WI38 (cell line): ENCODE results near the gene FLAD1.
"Not testable (repeated sequence)": the region's sequence is repeated elsewhere in the genome, so short reads cannot be mapped to it uniquely, and the experiment has no call there.

Experiments used
- H3K4me3 ChIP-seq: 2 replicates; pipeline ENCODE4 v1.5.1; 2011; ENCODE audit warnings: low read depth, mild to moderate bottlenecking, control low read depth, low read length
- CTCF ChIP-seq: IDR thresholded peaks from 2 replicates; pipeline ENCODE4 v1.5.1; 2012; ENCODE audit warnings: low read depth, mild to moderate bottlenecking, control low read depth, low read length

The FLAD1 gene

GRCh38 chr1:154974808-154975408 is 8.2 kb upstream of the FLAD1 start:
- H3K4me3 ChIP-seq = peak overlapping the region; percentile 89
- no peak for TF ChIP-seq CTCF

DNA sequence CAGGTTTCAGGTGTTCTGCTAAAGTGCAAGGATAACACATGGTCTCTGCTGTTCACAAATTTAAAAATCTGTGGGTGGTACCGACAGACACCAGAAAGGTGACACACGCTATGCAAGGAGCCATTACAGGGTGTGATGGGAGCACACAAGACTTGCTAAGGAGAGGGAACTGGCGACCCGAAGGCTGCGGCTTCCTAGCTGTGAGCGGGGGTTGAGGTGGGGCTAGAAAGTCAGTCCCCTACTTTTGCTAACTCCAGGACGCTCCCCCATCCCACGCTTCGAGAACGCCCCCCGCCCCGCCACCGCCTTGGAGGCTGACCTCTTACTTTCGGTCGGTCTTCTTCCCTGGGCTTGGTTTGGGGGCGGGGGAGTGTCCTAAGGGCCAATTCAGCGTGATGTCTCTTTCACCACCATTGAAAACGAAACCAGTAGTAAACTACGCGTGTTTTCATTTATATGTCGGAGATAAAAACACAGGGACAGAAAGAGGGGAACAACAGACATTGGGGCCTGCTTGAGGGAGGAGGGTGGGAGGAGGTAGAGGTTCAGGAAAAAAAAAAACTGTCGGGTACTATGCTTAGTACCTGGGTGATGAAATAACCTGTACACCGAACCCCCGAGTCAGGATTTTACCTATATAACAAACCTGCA is 7.6 kb upstream of the FLAD1 start:
- no peak for TF ChIP-seq CTCF
- H3K4me3 ChIP-seq = peak overlapping the region; percentile 89

- H3K4me3 ChIP-seq = not testable (repeated sequence)
Observed at GRCh38 chr1:154977762-154978161, 5.4 kb upstream of the FLAD1 start.

DNA sequence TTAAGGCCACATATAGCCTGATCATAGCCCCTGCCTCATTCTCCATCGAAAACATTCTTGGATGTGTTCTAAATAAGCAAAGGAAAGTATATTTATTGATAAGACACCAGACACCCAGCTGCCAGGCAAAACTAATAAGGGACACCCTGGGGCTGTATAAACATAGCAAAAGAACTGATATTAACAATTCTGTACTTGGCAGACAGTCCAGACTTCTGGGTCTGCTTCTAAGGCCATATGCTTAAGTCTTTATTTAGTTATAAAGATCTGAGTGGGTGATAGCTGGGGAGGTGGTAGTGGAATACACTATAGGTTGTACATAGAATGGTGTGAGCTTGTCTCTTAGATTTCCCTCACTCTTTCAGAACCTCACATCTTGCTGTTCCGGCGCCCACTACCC is 4.8 kb upstream of the FLAD1 start:
- no peak for TF ChIP-seq CTCF
- H3K4me3 ChIP-seq = no peak overlapping the region

DNA sequence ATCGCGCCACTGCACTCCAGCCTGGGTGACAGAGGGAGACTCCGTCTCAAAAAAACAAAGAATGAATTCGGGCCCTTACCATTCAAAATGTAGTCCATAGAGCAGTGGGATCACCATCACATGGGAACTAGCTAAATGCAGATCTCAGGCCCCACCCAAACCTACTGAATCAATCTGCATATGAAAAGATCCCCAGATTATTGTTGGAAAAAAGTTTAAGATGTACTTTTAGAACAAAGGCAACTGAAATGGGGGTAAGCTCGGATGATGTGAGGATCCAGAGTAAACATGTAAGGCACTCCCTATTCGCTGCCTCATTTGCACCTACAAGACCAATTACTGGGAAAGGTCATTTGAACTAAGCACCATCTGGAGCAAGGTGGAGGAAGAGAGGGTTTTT is 803 bp upstream of the FLAD1 start:
- peak overlapping the region; percentile 97 for H3K4me3 ChIP-seq
- no peak for TF ChIP-seq CTCF

DNA sequence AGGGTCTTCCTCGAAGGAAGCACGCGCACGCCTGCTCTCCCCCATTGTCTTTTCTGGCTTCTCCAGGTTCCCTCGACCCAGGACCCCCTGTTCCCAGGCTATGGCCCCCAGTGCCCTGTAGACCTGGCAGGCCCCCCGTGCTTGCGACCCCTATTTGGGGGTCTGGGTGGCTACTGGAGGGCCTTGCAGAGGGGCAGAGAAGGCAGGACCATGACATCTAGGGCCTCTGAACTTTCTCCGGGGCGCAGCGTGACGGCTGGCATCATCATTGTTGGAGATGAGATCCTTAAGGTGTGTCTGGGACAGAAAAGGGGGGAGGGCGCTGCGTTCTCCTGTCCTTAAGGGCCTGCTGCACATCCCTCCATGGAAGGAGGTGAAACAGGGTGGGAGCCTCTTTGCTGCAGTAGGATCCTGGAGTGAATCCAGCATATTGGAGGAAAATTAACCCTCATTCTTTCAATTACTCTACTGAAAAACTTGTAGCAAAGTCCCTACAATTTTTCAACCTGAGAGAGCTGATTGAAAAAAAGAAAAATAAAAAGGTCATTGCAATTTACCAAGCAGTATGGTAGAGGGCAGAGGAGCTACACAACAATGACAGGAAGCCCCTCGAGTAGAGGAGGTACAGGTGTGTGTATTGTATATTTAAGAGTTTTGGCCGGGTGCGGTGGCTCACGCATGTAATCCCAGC is 777 bp downstream of the FLAD1 start:
- no peak for TF ChIP-seq CTCF

GRCh38 chr1:154986736-154987135 is 3.6 kb downstream of the FLAD1 start:
- H3K4me3 ChIP-seq = not testable (repeated sequence)

More for the DNA sequence above, 777 bp downstream of the FLAD1 start:
- peak overlapping the region; percentile 97 for H3K4me3 ChIP-seq

GRCh38 chr1:154987326-154987725 is 4.2 kb downstream of the FLAD1 start:
- TF ChIP-seq CTCF = no peak
- no peak overlapping the region for H3K4me3 ChIP-seq
